Stimulated activated CD8-positive, alpha-beta memory T cell treated with anti-CD3 and anti-CD28 coated beads, Interleukin-7, amount 100 ng/mL, for 24 hours (primary cell): ENCODE results near the gene ARL6IP4.

Experiments
- DNase-seq: peaks from one replicate; pipeline ENCODE4 v3.0.0-alpha.2; 2020; ENCODE audit warnings: low read depth

Gene ARL6IP4

DNA sequence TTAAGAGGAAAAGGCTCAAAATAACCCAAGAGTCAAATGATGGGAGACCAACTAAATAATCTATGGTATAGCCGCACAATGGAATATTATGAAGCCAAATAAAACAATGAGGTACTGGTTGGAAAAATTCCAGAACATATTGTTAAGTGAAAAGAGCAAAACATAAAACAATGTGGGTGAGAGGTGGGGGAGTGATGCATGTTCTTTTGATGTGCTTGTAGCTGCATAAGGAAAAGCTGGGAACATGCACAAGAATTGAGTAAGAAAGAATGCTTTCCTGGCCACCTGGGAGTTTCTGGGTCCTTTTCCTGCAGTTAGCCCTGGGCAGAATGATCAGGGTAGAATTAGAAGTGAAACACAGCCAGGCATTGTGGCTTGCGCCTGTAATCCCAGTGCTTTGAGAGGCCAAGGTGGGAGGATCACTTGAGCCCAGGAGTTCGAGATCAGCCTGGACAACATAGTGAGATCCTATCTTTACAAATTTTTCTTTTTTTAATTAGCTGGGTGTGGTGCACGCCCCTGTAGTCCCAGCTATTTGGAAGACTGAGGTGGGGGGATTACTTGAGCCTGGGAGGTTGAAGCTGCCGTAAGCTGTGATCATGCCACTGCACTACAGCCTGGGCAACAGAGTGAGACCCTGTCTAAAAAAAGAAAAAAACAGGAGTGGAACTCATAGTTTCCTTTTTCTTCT, 22.1 kb upstream of the ARL6IP4 start:
- no peak for DNase-seq

- no peak for DNase-seq
Observed at GRCh38 chr12:122959566-122960192, 20.8 kb upstream of the ARL6IP4 start.

- no peak for DNase-seq
Observed at GRCh38 chr12:122960193-122960569, 20.3 kb upstream of the ARL6IP4 start.

- DNase-seq: no peak
Observed at GRCh38 chr12:122961531-122962329, 18.8 kb upstream of the ARL6IP4 start.

GRCh38 chr12:122963941-122964265, 16.6 kb upstream of the ARL6IP4 start:
- DNase-seq: no peak

DNA sequence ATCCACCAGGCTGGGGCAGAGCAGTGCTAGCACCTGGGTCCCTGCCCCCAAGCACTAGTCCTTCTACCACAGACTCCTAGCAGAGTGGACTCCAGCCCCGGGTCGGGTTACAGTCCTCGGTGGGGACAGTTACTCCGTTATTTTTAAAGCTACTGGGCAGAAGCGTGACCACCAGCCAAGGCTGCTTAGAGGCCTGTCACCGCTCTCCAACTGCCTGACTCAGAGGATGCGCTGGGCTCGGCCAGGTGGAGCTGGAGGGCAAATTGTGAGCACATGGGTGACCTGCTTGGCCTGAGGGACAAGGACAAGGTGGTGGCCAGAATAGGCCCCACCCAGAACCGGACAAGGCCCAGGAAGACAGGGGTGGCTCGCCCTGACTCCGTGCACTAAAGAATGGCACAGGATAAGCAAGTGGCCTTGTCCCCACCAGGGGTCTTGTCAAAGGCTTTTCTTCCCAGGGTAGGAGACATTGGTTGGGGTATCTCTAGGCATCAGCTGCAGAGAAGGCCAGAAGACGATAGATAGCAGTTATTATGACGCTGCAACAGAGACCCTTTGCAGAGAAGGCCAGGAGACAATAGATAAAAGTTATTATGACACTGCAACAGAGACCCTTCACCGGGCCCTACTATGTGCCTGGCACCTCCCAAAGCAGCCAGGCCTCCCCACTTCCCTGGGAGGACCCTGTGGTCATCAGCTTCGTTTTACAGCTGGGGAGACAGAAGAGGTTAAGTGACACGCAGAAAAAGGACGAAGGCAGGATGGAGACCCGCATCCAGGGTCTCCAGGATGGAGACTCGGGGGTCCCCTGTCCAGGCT, 15.8 kb upstream of the ARL6IP4 start:
- no peak for DNase-seq

DNA sequence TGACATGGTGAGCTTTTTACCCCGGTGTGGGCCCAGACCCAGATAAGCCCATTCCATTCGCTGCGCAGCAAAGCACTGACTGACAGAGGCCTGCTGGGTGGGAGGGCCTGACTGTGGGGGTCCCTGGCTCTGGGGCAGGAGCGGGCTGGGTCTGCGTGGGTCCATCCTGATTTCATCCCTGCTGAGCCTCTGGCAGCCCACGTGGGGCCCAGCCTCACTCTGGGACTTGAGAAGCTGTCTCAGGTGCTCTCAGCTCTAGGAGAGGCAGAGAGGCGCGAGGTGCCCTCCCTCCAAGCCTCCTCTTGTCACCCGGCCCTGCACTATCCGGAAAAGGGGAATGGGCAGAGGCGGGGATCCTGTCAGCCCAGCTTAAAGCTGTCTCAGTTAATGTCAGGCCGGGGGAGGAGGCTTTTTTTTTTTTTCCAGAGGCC, 15.1 kb upstream of the ARL6IP4 start:
- DNase-seq: no peak

DNA sequence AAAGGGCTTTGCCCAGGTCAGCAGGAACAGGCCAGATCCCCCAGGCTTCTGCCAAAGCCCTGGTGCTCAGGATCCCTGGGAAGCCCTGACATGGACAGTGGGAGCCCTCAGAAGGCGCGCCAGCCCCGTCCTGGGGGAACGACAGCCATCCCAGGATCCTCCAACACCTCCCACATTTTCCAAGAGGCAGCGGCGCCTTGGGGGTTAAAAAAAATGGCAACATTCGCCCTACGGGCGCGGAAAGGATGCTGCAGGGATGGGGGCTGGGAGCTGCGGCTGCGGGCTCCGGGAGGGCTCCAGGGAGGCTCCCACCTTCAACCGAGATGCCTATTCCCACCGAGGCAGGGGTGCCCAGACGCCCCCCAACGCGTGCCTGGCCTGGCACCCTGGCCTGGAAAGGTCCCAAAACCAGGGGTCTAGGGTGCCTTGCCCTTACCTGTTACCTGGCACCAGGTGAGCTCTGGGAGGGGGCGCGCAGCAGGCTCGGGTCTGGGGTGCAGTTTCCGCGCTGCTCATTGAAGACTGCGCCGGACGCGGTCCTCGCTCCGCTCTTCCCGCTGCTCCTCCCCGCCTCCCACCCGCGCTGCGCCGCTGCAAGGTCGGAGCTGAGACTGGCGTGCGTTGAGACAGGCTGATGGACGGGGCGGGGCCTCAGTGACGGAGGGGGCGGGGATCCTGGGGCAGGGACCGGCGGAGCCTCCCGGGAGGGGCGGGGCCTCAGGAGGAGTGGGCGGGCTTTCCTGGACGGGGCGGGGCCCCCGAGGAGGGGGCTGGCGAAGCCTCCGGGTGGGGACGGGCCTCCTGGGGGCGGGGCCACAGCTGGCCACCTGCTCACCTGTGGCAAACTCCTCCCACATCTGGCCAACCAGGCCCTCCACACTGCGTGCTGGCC, 14.4 kb upstream of the ARL6IP4 start, which contains the start of gene ABCB9:
Gene ABCB9 (minus strand): TSS at position 613 of the 892 bp plus-strand sequence. CDS start 6,228 bp downstream, outside the sequence.
- peak; percentile 93 for DNase-seq

DNA sequence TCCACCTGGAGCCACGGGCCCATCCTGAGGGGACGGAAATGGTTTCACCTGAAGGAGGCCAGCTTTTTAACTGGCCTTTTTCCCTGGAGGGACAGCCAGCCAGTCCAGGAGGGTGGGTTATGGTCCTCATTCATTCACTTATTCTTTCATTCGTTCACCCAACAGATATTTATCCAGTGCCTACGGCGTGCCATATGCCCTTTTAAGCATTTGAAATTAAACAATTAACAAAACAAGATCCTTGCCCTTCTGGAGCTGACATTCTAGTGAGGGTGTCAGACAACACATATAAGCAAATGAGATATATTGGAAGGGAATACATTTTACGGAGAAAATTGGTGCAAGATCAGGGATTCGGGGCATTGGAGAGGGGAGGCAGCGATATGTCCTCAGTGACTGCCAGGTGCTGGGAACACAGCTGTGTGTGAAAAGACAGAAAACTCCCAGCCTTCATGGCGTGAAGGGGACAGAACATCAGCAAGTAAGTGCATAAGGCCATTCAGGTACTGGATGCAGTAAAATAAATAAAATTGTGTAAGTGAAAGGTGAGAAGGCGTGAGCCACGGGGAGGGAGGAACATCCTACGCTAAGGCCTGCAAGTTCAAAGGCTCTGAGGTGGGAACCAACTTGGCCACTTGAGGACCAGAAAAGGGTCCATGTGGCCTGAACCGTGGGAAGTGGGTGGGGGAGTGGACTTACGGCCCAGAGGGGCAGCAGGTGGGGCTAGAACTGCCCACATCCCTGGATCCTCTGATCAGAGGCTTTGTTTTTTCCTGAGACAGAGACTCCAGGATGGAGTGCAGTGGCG, 13.5 kb upstream of the ARL6IP4 start:
- no peak for DNase-seq

GRCh38 chr12:122968104-122968503, 12.4 kb upstream of the ARL6IP4 start:
- no peak for DNase-seq

DNA sequence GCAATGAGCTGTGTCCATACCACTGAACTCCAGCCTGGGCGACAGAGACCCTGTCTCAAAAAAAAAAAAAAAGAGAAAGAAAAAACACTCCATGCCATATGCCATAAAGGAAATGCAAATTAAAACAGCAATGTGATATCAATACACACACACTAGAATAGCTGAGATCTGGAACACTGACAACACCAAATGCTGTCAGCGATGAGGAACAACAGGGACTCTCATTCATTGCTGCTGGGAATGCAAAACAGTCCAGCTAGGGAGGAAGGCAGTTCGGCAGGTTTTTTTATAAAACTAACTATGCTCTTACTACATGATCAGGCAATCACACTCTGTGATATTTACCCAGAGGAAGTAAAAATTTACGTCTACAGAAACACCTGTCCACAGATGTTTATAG, 10.8 kb upstream of the ARL6IP4 start:
- no peak for DNase-seq

- peak; percentile 99 for DNase-seq
Observed at GRCh38 chr12:122974274-122974891, 6.1 kb upstream of the ARL6IP4 start.

DNA sequence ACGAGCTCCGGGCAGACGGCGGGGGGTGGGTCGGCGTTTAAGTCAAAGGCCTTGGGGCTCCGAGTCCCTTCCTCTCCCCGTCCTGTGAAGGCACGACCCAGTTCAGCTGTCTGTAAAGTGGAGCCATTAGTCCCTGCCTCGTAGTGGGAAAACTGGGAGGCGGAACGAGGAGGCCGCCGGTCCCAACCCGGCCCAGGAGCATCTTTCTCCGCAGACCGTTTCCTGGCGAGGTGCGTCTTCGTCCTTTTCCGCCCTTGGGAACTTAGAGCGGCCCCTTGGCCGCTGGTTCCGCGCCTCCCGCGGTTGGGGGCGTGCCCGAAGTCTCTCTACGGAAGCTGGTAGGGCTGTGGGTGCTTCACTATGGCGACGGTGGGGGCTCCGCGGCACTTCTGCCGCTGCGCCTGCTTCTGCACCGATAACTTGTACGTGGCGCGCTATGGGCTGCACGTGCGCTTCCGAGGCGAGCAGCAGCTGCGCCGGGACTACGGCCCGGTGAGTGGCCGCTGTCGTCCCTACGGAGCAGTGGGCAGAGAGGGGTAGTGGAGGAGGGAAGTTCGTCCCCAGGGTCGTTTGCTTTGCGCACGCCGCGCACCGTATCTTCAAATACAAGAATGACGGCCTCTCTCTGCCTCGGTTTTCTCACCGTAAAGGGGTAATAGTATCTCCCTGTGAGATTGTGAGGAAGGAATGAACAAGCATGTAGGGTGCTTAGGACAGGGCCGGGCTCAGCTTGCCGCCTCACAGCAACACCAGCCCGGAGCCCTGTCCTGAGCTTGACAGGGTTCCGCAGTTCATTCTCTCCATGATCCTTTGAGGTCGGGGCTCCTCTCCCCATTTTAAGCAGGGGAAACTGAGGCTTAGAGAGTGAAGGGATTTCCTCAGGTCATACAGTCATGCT, 5.3 kb upstream of the ARL6IP4 start, which contains the start of gene OGFOD2:
Gene OGFOD2 (plus strand): TSS at position 353 of the 898 bp plus-strand sequence. CDS start 8 bp downstream, at position 361.
- peak; percentile 87 for DNase-seq

DNA sequence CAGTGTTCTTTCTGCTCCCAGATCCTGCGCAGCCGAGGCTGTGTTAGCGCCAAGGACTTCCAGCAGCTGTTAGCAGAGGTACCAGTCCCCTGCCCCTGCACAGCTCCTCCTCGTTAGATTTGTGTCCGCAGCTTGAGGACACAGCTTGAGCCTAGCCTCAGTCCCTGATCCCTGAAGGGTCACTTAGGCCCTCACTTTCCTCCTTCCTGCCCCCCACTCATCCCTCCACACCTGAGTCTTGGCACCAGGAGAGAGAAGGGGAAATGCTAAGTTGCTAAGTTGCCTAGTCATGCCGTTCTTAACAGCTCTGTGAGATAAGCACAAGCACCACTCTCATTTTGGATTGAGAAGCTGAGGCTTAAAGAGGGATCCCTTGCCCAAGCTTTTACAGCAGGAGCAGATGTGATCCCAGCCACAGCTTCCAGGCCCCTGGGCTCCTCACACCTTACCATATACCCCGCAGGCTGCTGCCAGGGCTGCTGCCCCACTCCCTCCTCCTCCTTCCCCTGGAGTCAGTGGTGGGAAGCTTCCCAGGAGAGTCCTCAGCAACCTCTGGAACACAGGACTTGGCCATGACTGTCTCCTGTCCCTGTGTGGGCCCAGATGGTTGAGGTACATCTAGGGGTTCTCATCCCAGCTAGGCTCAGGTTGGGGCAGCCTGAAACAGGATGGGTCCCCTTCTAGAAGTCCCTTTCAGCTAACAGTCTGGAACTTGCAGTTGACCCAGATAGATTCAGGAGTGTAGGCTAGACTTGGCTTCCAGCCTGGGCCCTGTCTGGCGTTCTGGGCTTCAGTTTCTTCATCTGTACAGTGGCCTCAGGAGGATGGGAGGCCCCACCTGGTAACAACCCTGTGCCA, 4.5 kb upstream of the ARL6IP4 start:
- no peak for DNase-seq

- no peak for DNase-seq
Observed at GRCh38 chr12:122976648-122976975, 3.9 kb upstream of the ARL6IP4 start.

DNA sequence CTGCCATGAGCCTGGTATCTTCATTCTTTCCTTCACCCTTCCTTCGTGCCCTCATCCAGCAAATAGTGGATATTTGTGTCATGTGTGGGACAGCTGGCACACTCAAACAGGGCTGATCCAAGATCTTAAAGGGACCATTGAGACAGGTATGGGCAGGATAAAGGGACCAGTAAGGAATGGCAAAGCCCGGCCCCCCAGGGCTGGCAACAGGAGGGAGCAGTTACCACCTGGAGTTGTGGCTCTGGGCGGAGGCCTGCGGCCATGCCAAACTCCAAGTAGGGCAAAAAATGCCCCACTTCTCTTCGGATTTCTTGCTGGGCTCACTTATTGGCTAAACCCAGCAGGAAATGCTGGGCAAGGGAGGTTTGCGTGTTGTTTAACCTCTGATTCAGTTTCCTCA, 3.3 kb upstream of the ARL6IP4 start:
- no peak for DNase-seq

DNA sequence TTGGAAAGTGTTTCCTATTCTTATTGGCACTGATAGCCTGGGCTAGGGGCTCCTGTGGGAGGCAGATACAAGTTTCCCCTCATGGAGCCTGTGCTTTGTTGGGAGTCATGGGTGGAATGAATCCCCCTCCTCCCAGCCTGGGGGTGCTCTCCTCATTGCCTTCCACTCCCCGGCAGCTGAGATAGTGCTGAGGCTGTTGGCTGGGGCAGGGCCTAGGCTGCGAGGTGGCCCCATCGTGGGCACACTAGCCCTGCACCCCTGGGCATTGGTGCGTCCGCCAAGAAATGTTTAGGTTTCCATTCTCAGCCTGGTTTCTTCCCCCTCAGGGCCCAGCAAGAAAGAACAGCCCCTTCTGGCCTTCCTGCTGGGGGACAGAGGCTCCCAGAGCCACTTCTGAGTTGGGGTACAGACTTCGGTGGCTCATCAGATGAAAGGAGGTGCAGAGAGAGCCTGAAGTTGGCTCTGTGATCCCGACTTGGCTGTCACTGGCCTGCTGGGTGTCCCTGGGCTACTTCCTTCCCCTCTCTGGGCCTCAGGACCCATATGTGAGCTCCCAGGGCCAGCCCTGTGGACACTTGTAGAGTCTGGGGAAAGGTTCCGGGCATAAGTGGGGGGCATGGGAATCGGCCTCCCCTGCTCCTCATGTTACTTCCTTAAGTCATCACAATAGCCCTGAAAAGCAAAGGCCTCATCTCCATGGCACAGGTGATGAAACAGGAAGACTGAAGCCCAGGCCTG, 2.7 kb upstream of the ARL6IP4 start:
- DNase-seq: no peak
